Endothelial cell of umbilical vein (primary cell): Measurements from ENCODE around the gene TRPM7.
"Not testable (repeated sequence)": the region's sequence is repeated elsewhere in the genome, so short reads cannot be mapped to it uniquely, and the experiment has no call there.

ENCODE experiments used
- CTCF ChIP-seq, 2 donors: IDR thresholded peaks; 1 replicate in 1 of 2; 2 replicates in 1 of 2; pipeline ENCODE4 v1.5.1; 2011; ENCODE audit warnings: low read length in 2 of 2, mild to moderate bottlenecking in 2 of 2, moderate library complexity in 2 of 2, control low read depth in 1 of 2, inconsistent platforms in 1 of 2, low read depth in 1 of 2; ENCODE audit not compliant: insufficient read depth in 1 of 2; ENCODE audit errors: extremely low read depth in 1 of 2
- JUN ChIP-seq: IDR thresholded peaks from 2 replicates; pipeline ENCODE4 v1.6.1; 2011; ENCODE audit warnings: borderline replicate concordance, low read depth; ENCODE audit not compliant: insufficient read length, insufficient read depth
- POLR2AphosphoS5 ChIP-seq: IDR thresholded peaks from 2 replicates; pipeline ENCODE4 v1.6.1; 2012; ENCODE audit warnings: low read depth, mild to moderate bottlenecking, control low read depth, low read length, moderate library complexity; ENCODE audit not compliant: insufficient read depth

GRCh38 chr15:50573842-50574241 lies 112.8 kb downstream of the TRPM7 start:
- not testable (repeated sequence) for TF ChIP-seq CTCF (IDR thresholded peaks at IDR 0.05; ENCODE audit: extremely low read depth in 1 of 2, insufficient read depth in 1 of 2, low read depth in 1 of 2, low read length in 2 of 2); POLR2AphosphoS5; JUN
